IPS-NIHi7 (cell line): ENCODE measurements around the gene SEMA3C.
"Not testable (repeated sequence)": the region's sequence is repeated elsewhere in the genome, so short reads cannot be mapped to it uniquely, and the experiment has no call there.

ENCODE experiments used
- DNase-seq: peaks from one replicate; pipeline ENCODE4 v3.0.0; 2012; ENCODE audit warnings: mixed read lengths; ENCODE audit errors: extremely low spot score

SEMA3C gene

DNA sequence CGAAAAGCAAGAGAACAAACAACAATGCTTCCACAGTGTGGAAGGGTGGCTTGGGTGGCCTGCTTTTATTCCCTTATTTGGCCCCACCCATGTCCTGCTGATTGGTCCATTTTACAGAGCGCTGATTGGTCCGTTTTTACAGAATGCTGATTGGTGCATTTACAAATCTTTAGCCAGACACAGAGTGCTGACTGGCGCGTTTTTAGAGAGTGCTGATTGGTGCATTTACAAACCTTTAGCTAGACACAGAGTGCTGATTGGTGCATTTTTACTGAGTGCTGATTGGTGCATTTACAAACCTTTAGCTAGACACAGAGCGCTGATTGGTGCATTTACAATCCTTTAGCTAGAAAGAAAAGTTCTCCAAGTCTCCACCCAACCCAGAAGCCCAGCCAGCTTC is 8.1 kb upstream of the SEMA3C start:
- not testable (repeated sequence) for DNase-seq

DNA sequence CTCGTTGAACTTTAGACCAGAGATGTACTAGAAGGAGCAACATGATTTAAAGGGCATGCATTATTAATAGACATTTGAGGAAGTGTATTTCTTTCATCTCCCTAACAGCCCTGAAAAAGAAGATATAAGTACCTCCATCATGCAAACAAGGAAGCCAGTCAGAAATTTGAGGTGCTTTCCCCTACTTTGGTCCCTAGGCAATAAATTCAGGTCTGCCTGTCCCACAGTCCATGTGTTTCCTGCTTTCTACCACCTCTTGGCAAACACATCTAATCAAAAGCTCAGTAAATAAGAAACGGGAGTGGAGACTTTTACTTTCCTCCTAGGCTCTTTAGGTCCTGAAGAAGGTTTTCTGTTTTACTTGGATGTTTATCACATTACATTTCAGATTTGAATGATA is 5.2 kb upstream of the SEMA3C start:
- no peak for DNase-seq

DNA sequence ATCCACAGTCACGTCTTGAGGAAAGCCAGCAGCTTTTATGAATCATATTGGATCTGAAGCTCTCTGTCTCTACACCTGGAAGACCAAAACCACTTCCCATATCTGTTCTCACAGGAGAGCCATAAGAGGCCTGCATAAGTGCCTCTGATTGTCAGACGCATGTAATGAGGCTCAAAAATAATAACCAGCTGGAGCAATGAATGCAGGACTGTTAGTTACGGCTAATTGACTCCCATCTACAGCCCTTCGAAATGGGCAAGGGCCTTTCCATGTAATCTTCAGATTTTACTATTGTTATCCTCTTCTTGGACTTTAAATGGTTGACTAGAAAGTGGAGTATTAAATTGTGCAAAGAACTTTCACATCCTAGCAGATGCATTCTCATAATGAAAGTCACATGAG is 4.4 kb upstream of the SEMA3C start:
- DNase-seq, result no peak

DNA sequence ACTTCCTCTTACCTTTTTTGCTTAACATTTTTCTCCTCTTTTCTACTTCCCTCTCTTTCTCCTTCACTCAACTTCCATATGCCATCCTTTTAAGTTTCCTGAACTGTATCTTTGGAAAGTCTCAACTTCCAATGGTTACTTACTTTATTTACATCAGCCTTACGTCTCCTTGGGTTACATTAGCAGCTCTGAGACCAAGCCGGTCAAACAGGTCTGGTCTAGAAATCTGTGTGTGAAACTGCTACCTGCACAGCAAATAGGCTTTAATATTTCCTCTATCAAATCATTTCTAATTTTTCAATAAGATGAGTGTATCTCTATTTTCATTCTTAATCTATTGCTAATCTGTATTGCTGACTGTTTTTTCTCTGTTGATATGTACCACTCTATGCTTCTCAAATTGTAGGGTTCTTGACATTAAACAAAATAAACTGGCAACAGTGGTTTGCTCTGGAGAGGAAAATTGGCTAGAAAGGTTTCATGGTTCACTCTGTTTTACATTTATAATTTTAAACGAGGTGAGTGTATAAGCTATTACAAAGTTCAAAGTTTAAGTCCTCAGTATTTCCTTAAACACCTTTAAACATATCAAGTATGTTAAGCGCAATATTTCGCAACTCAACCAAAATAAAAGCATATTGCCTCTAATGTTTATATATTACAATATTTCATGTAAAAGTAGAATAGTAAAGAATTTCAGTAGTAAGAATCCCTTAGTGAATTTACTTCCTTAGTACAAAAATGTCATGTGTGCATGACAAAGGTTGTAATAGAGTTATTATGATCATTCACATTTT is 3.6 kb upstream of the SEMA3C start:
- DNase-seq, result no peak

DNA sequence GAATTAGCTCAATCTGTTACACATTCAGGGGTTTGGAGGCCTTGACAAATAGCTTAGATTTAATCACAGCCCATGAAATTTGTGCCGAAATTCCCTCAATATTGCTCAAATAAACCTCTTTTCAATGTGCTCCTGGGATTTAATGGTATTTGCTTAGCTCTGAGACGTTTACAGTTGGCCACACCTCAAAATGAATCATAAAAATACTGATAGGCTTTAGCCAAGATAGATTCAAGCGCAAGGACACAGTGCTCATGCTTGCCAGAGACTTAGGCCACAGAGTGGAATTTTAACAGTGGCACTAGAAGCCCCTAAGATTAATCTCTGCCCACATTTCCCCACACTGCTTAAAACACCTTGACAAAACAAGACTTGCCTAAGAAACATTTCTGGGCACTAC is 2.3 kb upstream of the SEMA3C start:
- DNase-seq, result no peak

DNA sequence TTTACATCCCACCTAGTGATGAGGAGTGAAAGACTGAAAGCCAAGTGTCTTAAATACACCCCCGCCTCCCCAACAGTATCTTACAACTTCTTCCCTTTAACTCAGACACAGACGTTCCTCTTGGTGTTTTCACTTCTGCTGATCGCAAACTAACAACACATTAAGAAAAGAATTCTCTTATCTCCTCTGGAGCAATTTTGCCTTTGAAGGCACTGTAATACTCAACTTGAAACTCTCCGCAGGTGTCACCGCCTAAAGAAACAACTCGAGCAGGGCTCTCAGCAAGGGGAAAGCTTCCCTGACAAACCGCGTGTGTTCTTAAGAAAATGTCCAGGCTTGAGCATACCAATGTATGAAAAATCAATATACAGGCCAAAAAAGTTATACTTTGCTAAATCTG is 452 bp downstream of the SEMA3C start:
- peak; percentile 10 for DNase-seq

DNA sequence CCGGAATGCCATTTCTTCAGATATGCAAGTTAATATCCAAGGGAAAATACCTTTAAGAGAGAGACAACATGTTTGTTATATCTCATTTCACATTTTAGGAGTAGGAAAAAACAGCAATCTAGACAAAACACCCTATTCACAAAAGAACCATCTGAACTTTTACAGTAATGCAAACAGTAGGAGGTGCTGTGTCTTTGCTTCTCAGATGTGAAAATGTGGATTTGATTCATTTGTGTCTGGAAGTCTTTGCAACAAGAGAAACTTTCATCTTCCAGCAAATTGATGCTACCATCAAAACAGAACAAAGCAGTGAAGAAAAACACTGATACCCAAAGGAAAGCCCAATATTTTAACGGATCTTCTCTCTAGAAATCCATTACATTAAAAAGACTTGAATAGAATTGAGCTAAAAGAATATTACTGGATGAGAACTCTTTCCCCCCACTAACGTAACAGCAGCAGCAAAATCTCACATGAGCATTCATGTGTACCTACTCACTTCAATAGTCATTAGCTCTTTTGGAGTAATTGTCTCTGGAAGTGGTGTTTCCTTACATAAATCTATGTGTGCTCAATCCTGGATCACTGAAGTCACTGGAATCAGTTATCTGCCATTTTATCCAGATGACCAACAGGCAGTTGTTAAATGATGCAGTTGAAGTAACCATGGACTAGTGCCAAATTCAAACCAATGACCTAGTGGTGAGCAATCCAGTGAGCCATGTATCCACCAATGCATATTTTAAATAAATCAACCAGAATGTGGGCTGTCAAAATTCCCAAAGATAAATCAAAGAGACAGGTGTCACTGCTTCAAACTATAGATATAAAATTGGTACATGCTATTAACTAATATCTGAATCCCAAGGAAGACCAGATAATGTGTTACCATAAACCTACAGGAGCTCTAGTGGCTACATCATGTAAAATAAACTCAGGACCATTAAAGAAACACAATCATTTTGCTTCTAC is 1.8 kb downstream of the SEMA3C start:
- DNase-seq, result peak; percentile 12

DNA sequence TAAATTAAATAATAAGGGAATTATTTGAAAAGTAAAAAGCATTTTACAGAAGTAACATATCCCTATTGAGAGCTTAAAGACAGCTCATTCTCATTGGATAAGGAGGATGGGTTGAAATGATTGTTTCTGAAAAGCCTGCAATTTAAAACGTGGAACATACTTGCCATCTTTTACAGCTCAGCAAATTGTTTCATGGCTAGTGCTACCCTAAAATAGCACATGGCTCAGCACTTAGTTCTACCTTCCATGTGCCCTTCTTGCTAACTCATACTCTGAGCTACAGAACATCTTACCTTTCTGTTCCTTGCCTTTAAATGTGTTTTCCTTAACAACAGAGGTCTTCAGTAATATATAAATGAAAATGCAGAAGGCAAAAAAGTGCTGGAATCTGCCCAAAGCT is 8.6 kb downstream of the SEMA3C start:
- no peak for DNase-seq

DNA sequence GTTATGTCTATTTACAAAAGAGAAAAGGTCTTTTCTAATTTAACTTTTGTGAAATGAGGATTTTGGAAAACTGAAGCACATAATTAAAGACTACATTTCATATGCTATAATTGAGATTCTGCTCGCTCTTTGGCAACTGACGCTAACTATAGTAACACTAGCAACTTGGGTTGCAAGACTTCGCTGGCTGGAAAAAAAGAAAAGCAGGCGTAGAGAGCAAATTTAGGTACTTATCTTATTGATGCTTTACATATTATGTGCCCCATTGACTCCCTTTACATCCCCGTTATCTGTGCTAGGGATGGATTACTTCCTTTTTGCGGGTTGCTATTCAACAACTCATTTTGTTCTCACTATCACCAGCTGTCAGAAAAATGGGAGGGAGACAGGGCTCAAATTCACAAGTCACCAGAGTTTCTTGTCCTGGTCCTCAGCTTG is 10.5 kb downstream of the SEMA3C start:
- DNase-seq, result no peak

DNA sequence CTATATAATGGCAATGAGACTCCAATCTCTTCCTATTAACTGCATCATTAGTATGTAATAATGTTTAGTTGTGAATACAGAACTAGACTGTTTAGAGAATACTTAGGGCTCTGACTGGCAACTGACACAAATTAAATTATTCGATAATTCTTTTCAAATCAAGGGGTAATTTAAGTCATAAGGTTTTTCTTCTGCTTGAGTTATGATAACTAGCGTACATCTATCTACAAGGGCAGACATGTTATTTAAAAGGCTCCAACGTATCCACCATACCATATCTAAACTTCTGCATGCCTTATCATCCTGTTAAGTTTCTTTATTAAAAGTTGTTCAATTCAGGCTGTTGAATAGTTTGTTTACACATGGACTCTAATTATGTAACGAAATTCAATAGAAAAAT is 11.2 kb downstream of the SEMA3C start:
- DNase-seq, result no peak

DNA sequence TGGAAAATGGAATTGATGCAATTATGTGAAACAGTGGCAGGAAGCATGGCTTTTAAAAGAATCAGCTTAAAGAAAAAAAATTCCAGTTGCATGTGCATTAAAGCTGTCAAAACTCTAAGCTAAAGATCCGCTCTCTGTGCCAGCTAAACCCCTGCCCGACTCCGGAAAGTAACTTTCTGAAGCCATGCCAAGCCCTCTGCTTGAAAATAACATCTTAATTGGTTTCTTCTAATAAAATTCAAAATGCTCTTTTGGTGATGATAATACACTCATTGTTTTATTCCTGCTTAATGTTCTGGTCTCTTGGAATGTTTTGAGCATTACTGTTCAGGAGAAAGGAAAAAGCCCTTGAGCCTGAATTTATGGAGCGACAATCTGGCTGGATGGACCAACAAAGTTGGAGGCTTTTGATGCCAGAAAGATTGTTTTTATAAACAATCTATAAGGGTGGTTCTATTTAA is 11.7 kb downstream of the SEMA3C start:
- no peak for DNase-seq

DNA sequence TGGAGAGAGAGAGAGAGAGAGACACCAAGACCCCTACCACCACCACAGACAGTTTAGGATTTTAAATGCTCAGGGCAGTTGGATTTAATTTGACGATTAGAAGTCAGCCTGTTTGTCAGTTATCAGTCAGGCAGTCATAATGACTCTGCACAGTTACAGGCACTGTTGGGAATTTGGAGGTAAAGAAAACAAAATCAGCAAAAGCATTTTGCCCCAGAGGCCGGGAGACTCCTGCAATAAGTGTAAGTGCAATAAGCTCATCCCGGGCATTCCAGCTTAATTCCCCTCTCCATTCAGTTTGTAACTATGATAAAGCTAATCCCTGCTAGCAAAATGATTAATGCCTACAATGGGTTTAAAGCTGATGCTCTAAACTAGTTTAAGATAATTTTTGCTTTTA is 13.5 kb downstream of the SEMA3C start:
- DNase-seq, result no peak

DNA sequence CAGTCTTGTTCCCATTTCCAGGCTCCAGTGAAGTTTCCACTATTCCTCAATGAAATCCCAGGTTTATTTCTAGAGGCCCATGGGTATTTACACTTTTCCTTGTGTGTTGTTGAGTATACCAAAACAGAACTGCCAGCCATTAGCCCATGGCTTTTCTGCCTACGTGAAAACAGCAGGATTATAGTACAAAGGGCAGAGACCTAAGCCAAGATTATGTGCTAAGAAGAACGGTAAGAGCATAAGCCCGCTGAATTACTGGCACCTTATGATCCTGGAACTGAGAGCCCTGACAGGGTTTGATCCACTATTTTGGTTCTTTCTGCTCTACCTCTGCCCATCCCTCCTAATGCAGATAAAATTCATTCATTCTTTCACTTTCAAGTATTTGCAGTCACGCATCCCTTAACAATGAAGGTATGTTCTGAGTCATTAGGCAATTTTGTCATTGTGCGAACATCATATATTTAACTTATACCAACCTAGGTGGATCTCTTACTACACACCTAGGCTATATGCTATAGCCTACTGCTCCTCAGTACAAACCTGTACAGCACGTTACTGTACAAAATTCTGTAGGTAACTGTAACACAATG is 16.0 kb downstream of the SEMA3C start:
- no peak for DNase-seq

DNA sequence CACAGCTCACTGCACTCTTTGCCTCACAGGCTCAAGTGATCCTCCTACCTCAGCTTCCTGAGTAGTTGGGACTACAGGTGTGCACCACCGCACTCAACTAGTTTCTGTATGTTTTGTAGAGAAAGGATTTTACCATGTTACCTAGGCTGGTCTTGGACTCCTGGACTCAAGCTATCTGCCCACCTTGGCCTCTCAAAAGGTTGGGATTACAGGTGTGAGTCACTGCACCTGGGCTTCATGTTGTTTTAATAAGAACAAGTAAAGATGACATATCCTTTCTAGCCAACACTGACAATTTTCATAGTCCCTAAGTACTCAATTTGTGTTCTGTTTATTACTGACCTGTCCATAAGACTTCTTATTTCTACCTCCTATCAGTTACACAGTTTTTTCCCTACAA is 16.8 kb downstream of the SEMA3C start:
- no peak for DNase-seq

DNA sequence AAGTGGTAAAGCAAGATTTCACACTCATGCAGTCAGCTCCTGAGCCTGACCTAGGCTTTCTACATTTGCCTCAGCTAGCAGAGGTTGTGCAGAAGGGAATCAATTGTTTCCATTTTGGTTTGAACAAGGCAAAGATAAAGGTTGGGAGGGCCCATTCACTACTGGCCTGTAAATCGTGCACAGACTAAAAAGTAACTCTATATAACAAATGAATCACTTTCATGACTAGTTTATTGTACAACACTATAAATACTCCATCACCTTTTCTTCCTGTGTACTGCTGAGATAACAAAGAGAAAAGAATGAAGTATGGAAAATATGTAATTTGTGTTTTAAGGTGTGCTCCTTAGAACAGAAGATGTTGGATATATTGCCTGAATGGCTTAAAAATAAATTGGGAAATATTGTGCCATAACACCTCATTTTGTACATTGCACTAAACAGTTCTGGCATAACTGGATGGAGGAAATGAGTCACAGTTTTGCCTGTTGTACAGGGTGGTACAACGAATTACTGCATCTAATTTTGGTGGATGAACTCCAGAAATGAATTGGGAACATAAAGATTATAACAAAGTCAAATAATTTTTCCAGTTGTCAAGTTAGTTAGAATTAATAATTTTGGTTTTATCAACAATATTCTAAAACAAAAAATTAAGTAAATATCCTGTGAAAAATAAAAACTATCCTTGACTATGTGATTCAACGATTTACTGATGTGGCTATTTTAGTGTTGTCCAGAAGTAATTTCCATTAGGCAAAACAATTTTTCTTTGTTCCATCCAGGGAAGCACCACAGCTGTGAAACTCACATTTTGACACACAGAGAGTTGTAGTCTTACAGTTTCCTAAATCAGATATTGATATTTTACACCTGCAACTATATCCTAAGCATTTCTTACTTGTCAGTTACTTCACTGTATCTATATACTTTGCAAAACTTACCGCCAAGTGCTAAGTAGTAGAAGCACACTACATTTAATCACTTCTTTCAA is 18.0 kb downstream of the SEMA3C start:
- no peak for DNase-seq

DNA sequence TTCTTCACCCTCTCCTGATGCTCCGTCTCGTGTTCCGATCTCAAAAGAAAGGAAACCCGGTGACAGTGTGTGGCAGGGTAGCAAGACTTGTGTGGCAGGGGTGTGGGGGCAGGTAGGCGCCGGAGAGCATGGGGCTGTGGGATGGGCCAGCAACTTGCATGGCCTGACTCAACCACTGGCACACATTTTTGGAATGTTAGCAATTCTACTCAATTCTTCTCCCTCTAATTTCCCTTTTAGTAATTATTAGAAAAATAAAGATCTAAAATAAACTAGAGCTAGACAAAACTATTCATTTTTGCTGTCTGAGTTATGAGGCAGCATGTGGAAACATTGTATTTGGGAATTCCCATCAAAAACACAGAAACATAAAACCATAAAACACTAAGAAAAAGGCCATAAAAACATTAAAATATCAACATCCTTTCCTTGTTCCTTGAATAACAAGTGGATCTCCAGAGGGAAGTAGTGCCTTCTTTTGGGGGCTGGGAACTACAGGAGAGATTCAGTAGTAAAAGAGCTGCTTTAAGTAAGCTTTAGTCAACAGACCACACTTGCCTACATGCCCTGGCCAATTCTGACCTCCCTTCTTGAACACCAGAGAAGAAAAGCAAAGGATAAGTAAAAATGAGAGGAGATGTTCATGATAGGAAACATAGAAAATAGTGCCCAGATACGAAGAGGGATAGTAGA is 21.8 kb downstream of the SEMA3C start:
- no peak for DNase-seq

DNA sequence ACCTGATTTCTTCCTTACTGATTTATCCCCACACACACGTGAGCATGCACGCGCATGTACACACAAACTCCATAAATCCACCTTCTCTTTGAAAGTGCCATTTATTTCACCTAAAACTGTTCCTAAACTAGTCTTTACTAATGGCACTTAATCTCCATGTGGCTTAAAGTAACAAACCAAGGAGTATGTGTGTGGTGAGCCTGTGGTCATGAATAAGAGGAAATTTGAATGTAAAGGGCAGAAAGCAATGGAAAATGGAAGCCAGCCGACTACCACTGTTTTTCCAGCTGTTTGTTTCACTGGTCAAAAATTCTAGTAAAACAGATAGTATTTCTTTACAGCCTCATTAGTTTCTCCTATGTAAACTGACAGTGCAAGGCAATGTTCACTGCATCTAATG is 23.8 kb downstream of the SEMA3C start:
- no peak for DNase-seq

DNA sequence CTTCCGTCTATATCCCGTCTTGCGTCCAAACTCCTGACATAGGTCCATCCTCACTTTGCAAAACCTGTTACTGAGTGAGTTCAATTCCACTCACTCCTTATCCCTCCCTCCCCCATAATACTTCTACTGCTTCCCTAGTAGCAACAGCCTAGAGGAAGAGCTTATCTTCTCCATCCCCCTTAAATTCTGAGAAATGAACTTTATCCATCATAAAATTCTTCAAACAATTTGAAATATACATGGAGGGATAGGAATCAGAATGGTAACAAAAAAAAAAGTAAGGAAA is 27.6 kb downstream of the SEMA3C start:
- DNase-seq, result no peak

DNA sequence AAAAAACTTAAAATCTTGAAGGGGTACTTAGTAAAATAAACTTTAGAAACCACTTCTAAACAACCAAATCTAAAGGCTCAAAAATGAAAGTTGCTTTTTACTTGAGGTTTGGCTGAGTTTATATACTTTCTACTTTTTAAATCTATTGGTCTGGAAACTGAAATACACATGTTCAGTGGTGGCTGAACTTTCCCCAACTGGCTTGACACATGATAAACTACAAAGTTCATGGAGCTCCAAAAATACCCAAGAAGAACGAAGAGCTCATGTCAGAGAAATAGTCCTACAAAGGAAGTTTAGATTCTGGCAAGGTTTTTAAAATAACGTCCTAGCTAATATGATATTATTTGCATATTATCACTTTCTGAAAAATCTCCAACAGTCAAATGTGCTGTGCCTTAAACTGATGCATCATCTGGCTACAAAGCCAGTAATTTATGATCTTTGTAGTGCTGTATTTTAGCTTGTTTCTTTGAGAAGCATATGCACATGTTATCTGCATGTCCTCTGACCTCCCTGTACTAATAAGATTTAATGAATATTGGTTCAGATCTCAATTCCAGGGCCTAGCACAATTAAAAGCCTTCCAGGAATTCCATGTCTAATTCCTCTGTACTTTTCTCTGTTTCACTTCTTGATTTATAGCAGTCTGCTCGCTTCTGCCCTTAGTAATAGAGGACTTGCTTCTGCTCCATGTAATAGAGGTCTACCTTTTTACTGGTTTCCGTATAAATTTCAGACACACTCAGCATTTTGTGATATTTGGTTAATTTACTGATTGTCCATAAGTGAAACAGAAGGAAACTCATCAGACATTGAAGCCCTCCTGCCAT is 28.2 kb downstream of the SEMA3C start:
- DNase-seq, result no peak

DNA sequence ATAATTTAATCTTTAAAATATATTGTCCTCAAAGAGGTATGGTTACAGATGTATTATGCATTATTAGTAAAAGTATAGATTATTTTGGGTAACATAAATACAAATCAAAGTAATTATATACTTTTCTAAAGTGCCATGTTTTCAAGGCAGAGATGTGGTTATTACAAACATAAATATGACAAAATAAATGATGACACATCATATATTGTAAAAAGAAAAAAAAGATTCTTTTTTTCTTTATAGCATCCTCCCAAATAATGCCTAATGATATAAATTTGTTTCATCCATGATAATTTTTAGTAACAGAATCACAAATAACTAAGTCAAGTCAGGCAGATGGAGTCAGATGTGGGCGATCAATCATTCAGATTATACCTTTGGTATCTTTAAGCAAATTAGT is 29.3 kb downstream of the SEMA3C start:
- DNase-seq, result no peak
